MM.1S (cell line): ENCODE results near the gene BRIP1.

ENCODE experiments used
- DNase-seq: peaks from one replicate; pipeline ENCODE4 v3.0.0-alpha.2; 2015
- H2AFZ ChIP-seq: fragments of 300-600 bp; sonication (generic); 2 replicates; pipeline ENCODE4 v1.6.0; 2016; ENCODE audit warnings: antibody characterized with exemption, low read length
- H3F3A ChIP-seq: fragments of 300-600 bp; sonication (generic); 2 replicates; pipeline ENCODE4 v1.6.1; 2016; ENCODE audit warnings: mild to moderate bottlenecking, antibody characterized with exemption, low read length, moderate library complexity, mixed read lengths; ENCODE audit not compliant: insufficient read depth
- H3K27ac ChIP-seq: fragments of 300-600 bp; sonication (generic); 2 replicates; pipeline ENCODE4 v1.5.1; 2016; ENCODE audit warnings: mild to moderate bottlenecking, low read length
- H3K27me3 ChIP-seq: fragments of 300-600 bp; sonication (generic); replicated peaks from 2 replicates; pipeline ENCODE4 v1.6.0; 2016; ENCODE audit warnings: low read length; ENCODE audit not compliant: insufficient read depth
- H3K36me3 ChIP-seq: fragments of 300-600 bp; sonication (generic); replicated peaks from 2 replicates; pipeline ENCODE4 v1.6.1; 2016; ENCODE audit warnings: mild to moderate bottlenecking, low read length, mixed read lengths; ENCODE audit not compliant: insufficient read depth
- H3K4me1 ChIP-seq: fragments of 300-600 bp; sonication (generic); 2 replicates; pipeline ENCODE4 v1.6.1; 2016; ENCODE audit warnings: low read length, mixed read lengths
- H3K4me2 ChIP-seq: fragments of 300-600 bp; sonication (generic); 2 replicates; pipeline ENCODE4 v1.6.0; 2016; ENCODE audit warnings: low read depth, low read length
- H3K4me3 ChIP-seq: fragments of 300-600 bp; sonication (generic); 2 replicates; pipeline ENCODE4 v1.5.1; 2016; ENCODE audit warnings: low read length, mixed read lengths
- H3K79me2 ChIP-seq: fragments of 300-600 bp; sonication (generic); 2 replicates; pipeline ENCODE4 v1.6.1; 2016; ENCODE audit warnings: mixed run types, low read length, mixed read lengths
- H3K9ac ChIP-seq: fragments of 300-600 bp; sonication (generic); 2 replicates; pipeline ENCODE4 v1.6.1; 2016; ENCODE audit warnings: low read length, mixed read lengths
- H3K9me2 ChIP-seq: fragments of 300-600 bp; sonication (generic); replicated peaks from 2 replicates; pipeline ENCODE4 v1.6.1; 2016; ENCODE audit warnings: mild to moderate bottlenecking, low read length, mixed read lengths; ENCODE audit not compliant: insufficient read depth
- H3K9me3 ChIP-seq: fragments of 300-600 bp; sonication (generic); replicated peaks from 2 replicates; pipeline ENCODE4 v1.6.1; 2016; ENCODE audit warnings: mild to moderate bottlenecking, low read length, mixed read lengths; ENCODE audit not compliant: insufficient read depth
- H4K20me1 ChIP-seq: fragments of 300-600 bp; sonication (generic); 2 replicates; pipeline ENCODE4 v1.6.1; 2016; ENCODE audit warnings: mild to moderate bottlenecking, low read length, moderate library complexity, mixed read lengths; ENCODE audit not compliant: insufficient read depth
- EZH2 ChIP-seq: fragments of 300-600 bp; sonication (generic); optimal IDR thresholded peaks from 2 replicates; pipeline ENCODE3; 2017; ENCODE audit warnings: low read depth, mild to moderate bottlenecking, antibody characterized with exemption, low read length, mixed read lengths
- EZH2phosphoT487 ChIP-seq: fragments of 300-600 bp; sonication (generic); IDR thresholded peaks from 2 replicates; pipeline ENCODE4 v1.6.1; 2018; ENCODE audit warnings: antibody characterized with exemption, low read length
- TF ChIP-seq, protein P1 (sequence below): fragments of 300-600 bp; sonication (generic); IDR thresholded peaks from 2 replicates; pipeline ENCODE4 v1.5.1; 2016; ENCODE audit warnings: antibody characterized with exemption, low read length, mixed read lengths

The BRIP1 gene

DNA sequence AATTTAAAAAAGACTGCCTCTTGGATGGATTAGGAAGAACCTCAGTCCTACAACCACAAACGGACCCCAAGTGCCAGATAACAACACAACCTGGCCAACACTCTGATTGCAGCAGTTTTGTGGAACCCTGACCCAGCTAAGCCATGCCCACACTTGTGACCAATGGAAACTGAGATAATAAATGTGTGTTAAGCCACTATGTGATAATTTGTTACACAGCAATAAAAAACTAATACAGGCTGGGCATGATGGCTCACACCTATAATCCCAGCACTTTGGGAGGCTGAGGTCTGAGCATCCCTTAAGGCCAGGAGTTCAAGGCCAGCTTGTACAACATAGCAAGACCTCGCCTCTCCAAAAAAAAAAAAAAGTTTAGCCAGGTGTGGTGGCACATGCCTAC, 127.5 kb downstream of the BRIP1 start:
- Histone ChIP-seq H3K79me2 (no peaks in the 10 kb centered on the region), H3K27ac (no peak overlapping the region), H3K4me3 (no peak overlapping the region), H3K4me2 (no peak overlapping the region), H3K9me3 (no peaks in the 10 kb centered on the region), H2AFZ (no peak overlapping the region), H3K27me3 (no peaks in the 10 kb centered on the region), H3F3A (no peaks in the 10 kb centered on the region), H3K9ac (no peak overlapping the region), H3K36me3 (no peaks in the 10 kb centered on the region; the same call in 1 of the 2 replicates), H3K9me2 (no peaks in the 10 kb centered on the region), H3K4me1 (no peaks in the 10 kb centered on the region), H4K20me1 (no peaks in the 10 kb centered on the region)
- TF ChIP-seq EZH2phosphoT487 (no peak), EZH2 (no peak)
- TF ChIP-seq, protein P1, sequence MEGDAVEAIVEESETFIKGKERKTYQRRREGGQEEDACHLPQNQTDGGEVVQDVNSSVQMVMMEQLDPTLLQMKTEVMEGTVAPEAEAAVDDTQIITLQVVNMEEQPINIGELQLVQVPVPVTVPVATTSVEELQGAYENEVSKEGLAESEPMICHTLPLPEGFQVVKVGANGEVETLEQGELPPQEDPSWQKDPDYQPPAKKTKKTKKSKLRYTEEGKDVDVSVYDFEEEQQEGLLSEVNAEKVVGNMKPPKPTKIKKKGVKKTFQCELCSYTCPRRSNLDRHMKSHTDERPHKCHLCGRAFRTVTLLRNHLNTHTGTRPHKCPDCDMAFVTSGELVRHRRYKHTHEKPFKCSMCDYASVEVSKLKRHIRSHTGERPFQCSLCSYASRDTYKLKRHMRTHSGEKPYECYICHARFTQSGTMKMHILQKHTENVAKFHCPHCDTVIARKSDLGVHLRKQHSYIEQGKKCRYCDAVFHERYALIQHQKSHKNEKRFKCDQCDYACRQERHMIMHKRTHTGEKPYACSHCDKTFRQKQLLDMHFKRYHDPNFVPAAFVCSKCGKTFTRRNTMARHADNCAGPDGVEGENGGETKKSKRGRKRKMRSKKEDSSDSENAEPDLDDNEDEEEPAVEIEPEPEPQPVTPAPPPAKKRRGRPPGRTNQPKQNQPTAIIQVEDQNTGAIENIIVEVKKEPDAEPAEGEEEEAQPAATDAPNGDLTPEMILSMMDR: no peak
- DNase-seq: no peak

DNA sequence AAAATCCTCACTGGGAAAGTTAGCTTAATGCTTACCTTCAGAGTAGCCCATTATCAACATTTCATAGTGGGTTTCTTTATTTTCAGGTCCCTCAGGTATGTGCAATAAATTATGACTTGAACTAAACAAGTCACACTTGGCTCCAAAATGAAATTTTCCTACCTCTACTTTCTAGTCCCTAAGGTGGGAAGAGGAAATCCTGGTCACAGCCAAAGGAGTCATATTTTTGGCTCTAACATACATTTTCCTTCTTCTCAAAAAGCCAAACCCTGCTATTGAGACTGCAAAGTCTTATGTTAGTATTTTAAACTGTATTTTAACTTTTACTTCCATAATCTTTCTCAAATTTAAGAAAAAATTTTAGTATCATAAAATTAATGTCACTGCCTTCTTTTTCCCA, 128.9 kb downstream of the BRIP1 start:
- TF ChIP-seq EZH2 (no peak), EZH2phosphoT487 (no peak)
- TF ChIP-seq, protein P1: no peak
- no peaks in the 10 kb centered on the region for H4K20me1 ChIP-seq
- H2AFZ ChIP-seq: no peak overlapping the region
- no peak for DNase-seq
- H3K9me2 ChIP-seq: no peaks in the 10 kb centered on the region
- H3K9ac ChIP-seq: no peak overlapping the region
- no peak overlapping the region for H3K4me2 ChIP-seq
- no peaks in the 10 kb centered on the region for H3K79me2 ChIP-seq
- H3K9me3 ChIP-seq: no peaks in the 10 kb centered on the region
- H3K4me3 ChIP-seq: no peak overlapping the region
- H3K36me3 ChIP-seq: no peaks in the 10 kb centered on the region; the same call in 1 of the 2 replicates
- no peaks in the 10 kb centered on the region for H3F3A ChIP-seq
- H3K27ac ChIP-seq: no peak overlapping the region
- H3K4me1 ChIP-seq: no peaks in the 10 kb centered on the region
- H3K27me3 ChIP-seq: no peaks in the 10 kb centered on the region

DNA sequence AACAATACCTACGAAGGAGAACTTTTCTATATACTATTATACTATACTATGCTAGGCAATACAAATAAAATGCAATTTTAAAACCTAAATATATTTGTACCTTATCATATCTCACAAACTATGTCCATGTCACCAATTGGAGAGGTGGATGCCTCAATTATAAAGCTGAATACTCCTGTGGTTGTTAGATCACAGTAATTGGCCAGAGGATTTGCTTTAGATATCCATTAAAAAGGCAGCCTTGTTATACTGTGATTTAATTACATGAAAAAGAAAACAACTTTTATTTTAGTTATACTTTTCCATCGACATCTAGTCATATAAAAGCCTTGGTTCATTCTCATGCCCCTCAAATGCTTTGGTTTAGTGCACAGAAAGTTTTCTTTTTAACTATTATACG, 129.3 kb downstream of the BRIP1 start:
- H3K27ac ChIP-seq: no peak overlapping the region
- no peaks in the 10 kb centered on the region for H4K20me1 ChIP-seq
- no peak overlapping the region for H3K4me3 ChIP-seq
- DNase-seq: no peak
- no peak for TF ChIP-seq EZH2phosphoT487
- TF ChIP-seq, protein P1: no peak
- no peak for TF ChIP-seq EZH2
- H3K36me3 ChIP-seq: no peaks in the 10 kb centered on the region; the same call in 1 of the 2 replicates
- H3K79me2 ChIP-seq: no peaks in the 10 kb centered on the region
- no peaks in the 10 kb centered on the region for H3K9me2 ChIP-seq
- no peaks in the 10 kb centered on the region for H3K27me3 ChIP-seq
- no peak overlapping the region for H2AFZ ChIP-seq
- H3K9me3 ChIP-seq: no peaks in the 10 kb centered on the region
- H3F3A ChIP-seq: no peaks in the 10 kb centered on the region
- no peak overlapping the region for H3K4me2 ChIP-seq
- H3K4me1 ChIP-seq: no peaks in the 10 kb centered on the region
- no peak overlapping the region for H3K9ac ChIP-seq
